GM19452 (cell line): Measurements from ENCODE around the gene LMNTD2.
A peak's percentile ranks its signal among the peaks of the same experiment; 100 is the strongest.

Experiments used
- ATAC-seq: cut with Tn5 transposase; IDR thresholded peaks from one replicate; pipeline ENCODE4 v1.9.1; 2021; ENCODE audit not compliant: unreplicated experiment

LMNTD2 gene

DNA sequence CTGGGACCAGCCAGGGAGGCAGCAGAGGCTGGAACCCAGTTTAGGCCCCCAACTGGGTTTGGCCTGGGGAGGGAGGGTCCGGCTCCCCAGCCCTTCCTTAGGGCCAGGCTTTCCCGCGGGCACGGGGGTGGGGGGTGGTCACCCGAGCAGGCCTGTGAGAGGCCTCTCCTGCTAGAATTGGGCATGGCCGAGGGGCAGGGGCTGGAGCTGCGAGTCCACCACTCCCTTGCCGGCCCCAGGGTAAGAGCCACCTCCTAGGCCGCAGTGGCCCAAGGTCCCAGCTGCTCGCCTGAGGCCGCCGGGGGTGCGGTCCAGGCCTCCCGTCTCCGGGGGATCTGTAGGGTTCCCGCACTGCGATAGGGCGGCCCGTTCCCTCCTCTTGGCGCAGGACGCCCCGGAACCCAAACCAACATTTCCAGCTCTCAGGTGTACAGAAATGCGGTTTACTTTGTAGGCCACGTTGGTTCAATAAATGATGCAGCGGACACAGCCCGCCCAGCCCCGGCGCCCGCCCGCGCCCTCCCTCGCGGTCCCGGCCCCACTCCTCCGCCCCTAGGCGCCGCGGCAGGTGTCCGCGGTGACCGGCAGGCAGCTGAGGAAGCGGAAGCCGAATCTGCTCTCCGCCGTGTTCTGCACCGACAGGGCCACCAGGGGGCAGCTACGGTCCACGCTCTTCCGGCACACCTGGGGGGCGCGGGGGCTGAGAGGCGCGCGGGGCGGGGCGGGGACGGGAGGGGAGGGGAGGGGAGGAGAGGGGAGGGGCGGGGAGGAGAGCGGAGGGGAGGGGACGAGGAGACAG, 5.9 kb downstream of the LMNTD2 start:
- ATAC-seq = no peak

DNA sequence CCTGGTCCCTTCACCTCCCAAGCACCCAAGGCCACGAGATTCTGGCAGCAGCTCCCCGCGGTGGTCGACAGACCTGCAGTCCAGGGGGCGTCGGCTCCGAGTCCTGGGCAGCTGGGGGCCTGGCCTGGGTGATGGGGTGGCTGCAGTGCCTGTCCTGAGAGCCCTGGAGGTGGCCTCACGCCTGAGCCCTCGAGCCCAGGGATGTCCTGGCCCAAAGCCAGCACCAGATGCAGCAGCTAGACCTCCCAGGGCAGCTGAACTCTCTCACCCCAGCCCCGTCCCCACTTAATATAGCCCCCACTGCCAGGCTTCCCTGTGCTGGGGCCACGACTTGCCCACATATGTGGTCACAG, 6.6 kb downstream of the LMNTD2 start:
- ATAC-seq = no peak

DNA sequence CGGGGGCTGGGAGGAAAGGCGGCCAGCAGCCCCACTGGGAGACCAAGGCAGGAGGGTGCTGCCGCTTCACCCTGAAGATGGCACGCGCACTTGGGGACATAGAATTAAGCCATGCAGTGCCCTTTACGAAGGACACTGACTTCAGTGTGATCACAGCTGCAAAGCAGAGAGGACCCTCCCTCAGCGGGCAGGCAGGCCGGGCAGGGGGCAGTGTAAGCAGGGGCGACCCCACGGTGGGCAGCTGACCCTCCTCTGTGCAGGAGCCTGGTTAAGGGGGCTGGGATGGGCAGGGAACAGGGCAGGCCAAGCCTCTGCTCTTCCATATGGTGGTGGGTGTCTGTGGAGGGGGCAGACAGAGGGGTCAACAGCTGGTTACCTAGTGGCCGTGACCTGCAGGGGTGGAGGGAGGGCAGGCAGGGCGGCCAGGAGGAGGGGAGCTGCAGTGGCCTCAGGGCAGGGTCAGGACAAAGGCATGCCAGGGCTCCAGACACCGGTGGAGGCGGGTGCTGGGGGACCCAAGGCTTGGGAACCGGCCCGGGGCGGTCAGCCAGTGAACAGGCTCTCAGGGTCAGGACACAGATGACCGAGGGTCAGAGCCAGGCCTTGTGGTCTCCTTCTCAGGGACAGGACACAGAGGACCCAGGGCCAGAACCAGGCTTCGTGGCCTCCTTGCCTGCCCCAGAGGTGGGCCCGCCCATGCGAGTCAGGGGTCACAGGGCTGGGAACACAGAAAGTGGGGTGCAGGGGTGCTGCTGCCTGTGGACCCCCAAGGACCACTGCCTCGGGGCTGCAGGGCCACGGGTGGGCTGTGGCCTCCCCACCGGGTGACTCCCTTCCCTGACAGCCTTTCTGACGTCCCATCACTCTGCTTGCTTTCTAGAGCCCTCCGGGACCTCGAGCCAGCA, 7.2 kb downstream of the LMNTD2 start:
- no peak for ATAC-seq

DNA sequence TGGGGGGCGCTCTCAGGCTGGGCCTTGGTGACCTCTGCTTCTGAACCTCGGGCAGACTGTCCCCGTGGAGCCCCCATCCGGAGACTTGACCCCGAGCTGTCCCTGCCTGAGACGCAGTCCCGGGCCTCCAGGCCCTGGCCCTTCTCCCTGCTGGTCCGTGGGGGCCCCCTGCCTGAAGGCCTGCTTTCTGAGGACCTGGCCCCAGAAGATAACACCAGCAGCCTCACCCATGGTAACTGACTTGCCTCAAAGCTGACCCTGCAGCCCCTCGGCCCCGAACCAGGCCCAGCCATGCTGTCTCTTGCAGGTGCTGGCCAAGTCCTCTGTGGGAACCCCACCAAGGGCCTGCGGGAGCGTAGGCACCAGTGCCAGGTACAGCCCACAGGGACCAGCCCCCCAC, 8.9 kb downstream of the LMNTD2 start:
- ATAC-seq = no peak

DNA sequence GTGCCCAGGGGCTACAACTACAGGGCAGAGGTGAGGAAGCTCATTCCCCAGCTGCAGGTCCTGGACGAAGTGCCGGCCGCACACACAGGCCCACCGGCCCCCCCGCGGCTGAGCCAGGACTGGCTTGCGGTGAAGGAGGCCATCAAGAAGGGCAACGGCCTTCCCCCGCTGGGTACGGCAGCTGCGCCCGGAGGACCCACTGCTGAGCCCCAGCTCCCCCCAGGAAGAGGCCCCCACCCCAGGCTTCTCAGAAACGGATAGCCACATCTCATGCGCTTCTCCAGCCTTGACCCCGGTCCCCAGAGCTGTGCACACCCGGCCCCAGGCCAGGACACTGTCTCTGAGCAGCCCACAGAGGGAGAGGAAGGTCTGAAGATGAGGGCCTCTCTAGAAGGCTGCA, 9.4 kb downstream of the LMNTD2 start:
- ATAC-seq = no peak

DNA sequence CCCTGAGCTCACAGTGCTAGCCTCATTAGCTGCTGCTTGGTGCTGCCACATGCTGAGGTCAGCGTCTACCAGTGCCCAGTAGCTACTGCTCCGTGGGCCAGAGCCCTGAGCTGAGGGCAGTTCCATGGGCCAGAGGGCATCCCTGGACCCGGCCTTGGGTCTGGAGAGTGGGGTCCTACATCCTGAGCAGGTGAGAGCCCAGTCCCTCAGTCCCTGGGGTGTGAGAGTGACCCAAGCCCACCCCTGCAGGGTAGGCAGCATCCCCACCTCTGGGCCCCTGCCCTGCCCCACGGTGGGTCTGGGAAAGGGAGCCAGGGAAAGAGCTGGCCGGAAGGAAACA, 9.8 kb downstream of the LMNTD2 start:
- no peak for ATAC-seq

DNA sequence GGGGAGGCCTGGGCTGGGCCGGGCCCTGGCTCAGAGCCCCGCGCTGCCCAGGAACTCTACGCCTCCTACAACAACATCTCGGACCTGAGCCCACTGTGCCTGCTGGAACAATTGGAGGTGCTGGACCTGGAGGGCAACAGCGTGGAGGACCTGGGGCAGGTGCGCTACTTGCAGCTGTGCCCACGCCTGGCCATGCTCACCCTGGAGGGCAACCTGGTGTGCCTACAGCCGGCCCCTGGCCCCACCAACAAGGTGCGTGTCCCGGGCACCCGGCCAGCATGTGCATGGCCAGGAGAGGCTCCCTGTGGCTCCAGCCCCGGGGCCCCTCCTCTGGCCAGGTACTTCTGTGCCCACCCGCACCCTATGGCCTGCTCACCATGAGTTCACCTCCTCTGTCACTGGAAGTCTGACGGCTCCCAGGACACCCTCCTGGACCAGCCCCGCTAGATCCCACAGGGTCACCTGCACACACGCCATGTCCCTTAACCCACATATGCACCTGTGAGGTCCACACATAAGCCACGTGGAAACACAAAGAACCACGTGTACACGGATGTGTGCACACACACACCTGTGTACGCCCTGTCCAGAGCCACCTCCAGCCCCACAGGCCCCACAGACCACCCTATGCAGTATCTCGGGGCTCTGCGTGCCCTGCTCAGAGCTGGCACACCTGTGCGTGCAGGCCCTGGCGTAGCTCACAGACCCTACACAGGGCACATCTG, 10.4 kb downstream of the LMNTD2 start:
- ATAC-seq = no peak

DNA sequence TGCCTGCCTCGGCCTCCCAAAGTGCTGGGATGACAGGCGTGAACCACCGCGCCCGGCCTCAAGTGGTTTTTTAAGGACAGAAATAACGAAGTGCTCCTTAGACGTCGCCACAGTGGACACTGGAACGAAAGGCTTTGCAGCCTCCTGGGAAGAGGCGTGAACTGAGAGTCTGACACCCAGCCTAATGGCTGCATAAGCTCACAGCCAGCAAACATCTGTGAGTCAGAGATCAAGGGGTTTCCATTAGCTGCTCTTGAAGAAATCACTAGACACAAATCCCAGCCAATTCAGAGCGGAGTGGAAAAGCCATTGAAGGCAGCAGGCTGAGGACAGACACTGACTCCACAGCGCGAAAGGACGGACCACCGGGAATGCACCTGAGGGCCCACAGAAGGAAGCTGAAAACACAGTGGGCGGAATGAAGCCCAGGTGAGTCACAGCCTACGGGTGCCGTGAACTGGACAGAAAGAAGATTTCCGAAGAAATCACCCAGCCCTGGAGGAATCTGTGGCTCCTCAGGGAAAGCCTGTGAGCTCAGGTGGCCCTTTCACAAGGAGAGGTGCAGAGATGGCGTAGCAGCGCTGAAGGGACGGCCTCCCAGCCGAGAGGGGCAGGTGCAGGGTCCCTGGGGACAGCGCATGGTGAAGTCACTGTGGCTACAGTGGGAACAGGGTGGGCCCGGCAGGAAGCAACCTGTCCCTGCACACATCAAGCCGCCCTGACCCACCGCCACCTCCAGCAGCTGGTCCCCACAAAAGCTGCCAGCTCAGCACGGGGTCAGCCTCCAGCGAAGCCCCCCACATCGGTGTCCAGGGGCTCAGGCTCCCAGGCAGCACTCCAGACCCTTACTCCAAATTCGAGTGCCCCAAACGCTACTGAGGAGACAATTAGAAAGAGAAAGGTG, 11.6 kb downstream of the LMNTD2 start:
- ATAC-seq = no peak

DNA sequence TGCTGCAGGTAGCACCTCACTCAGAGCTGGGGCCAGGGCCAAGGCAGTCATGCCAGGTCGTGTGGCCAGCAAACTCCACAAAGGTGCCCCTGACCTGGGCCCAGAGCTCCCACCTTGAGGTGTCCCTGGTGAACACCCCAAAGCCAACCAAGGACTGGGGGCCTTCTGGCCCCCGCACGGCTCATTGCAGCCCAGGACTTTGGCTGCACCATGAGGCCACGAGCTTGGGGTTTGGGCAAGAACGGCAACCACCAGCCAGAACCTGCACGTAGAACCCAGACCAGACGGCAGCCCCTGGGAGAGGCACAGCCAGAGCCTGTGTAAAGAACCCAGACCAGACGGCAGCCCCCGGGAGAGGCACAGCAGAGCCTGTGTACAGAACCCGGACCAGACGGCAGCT, 15.4 kb downstream of the LMNTD2 start:
- no peak for ATAC-seq

DNA sequence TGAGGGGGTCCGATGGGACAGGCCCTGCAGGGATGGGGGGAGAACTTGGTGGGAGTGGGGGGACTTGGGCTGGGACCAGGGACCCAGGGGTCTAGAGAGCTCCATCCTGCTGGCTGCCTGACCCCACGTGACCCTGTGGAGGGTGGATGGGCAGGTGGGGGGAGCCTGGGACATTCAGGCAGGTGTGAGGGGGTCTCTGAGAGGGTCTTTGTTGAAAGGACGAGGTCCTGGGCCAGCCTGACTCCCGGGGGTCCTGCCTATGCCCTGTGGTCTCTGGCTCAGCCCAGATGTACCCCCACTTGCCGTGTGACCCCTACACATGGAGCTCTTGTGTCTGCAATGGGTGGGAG, 15.7 kb downstream of the LMNTD2 start:
- ATAC-seq = no peak

DNA sequence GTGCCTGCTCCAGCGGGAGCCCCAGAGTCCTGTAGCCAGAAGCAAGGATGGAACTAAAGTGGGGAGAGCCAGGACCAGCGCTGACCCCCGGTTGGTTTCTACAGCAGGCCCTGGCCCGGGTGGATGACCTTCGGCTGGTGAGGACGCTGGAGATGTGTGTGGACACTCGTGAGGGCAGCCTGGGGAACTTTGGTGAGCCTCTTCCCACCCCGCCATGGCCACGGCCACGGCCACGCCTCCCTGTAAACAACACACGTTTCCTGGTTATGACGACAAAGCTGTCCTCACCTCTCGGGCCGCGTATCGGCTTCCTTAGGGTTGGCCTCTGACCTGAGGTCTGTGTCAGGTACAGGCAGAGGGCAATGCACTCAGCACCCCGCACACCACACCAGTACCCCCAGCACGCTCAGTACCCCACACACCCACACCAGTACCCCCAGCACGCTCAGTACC, 19.1 kb downstream of the LMNTD2 start:
- no peak for ATAC-seq

DNA sequence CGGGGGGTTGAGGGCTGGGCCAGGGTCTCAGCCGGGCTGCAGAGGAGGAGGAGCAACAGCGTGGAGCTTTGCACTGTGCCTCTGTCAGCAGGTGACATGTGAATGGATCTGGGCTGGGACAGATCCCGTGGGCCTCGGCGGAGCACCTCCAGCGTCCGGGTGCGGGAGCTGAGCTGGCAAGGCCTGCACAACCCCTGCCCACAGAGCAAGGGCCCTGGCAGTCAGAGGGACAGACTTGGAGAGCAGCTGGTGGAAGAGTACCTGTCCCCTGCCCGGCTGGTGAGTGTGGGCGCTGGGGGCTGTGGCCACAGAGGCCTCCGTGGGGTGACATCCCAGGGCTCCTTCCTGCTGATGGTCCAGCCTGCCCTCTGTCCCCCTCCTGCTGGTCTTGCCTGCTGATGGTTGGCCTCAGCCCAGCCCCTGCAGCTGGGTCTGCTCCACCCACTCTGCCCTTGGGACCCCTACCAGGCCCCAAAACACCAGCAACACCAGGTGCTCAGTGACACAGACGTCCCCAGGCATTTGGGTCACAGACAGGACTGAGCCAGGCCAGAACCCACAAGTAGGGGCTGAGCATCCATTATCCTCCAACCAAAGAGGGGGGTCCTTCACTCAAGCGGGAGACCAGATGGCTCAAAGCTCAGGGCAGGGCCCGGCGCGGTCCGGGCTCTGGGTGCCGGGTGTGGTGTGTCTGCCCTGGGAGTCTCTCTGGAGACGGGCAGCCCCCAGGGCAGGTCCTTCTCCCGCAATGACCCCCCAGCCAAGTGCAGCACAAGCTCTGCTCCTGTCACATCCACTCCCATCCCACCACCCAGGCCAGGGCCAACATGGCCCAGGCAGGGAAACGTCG, 19.7 kb downstream of the LMNTD2 start:
- ATAC-seq = no peak

DNA sequence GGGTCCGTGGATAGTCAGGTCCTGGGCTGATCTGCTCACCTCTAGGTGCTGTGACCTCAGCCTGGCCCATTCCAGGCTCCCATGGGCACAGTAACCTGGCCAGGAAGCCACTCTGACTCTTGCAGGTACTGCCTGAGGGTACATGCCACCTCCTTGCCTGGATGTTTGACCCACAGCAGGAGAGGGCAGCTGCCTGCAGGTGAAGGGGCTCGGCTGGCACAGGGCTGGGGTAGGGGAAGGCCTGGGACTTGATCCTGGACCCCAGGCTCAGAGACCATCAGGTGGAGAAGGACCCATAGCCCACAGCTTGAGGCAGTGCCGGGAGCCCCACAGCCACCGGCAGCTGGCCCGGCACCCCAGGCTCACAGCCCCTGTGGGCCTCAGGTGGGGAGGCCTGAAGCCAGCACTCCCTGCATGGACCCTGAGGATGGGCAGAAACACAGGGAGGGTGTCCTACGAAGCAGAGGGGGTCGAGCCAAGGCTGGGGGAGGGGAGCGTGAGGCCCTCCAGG, 20.5 kb downstream of the LMNTD2 start:
- no peak for ATAC-seq

DNA sequence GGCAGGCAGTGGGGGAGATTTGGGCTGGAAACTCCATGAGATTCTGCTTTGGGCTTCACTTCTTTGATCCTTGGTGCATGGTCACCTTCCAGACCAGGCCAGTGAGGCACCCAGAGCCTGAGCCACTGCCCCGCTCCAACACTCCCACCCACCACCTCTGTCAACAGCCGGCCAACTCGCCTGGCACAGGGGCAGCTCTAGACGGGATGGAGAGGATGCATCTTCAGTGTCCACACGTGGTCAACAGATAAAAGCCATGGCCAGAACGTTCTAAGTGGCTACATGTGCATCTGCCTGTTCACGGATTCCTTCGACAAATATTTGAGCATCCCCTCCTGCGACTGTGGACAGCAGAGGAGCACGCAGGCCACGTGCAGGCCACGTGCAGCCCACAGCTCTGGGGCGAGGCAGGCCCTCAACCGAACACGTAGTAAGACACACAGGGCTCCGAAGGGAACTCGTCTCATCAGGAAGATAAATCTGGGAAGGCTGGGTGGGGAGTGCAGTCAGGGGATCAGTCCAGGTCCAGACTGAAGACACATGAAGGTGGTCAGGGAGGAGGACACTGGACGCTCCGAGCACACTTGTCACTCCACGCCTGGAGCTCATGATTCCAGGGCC, 22.0 kb downstream of the LMNTD2 start:
- ATAC-seq = no peak

DNA sequence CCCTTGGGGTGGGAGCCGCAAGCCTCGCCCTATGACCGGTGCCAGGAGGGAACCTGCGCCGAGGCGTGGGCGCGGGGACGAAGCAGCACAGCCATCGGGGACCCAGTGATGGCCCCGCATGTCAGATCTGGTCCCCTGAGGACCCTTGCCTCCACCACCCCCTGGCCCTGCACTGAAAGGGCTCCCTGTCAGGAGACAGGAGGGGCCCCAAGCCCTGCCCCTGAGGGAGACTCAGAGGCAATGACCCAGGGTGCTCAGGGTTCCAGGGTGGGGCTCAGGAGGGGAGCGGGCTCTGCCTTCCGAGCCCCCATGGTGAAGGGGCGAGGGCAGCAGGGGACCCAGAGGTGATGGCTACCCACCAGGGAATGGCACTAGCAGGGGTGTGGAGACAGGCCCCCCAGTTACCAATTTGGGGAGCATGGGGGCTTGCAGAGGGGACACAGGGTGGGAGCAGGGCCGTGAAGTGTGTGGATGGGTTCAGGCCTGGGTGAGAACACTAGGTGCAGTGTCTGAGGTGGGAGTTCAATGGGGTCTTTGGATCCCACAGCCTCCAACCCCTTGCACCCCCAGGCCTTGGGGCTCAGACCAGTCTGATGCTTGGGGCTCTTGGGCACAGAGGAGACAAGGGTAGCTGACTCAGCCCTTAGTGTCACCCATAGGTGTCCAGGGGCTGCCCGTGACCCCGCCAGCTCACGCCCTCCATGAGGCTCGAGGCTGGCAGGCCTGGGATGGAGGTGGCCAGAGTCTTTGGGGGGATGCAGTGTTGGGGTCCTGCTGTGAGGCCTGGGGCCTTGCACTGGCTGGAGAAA, 22.7 kb downstream of the LMNTD2 start:
- no peak for ATAC-seq

DNA sequence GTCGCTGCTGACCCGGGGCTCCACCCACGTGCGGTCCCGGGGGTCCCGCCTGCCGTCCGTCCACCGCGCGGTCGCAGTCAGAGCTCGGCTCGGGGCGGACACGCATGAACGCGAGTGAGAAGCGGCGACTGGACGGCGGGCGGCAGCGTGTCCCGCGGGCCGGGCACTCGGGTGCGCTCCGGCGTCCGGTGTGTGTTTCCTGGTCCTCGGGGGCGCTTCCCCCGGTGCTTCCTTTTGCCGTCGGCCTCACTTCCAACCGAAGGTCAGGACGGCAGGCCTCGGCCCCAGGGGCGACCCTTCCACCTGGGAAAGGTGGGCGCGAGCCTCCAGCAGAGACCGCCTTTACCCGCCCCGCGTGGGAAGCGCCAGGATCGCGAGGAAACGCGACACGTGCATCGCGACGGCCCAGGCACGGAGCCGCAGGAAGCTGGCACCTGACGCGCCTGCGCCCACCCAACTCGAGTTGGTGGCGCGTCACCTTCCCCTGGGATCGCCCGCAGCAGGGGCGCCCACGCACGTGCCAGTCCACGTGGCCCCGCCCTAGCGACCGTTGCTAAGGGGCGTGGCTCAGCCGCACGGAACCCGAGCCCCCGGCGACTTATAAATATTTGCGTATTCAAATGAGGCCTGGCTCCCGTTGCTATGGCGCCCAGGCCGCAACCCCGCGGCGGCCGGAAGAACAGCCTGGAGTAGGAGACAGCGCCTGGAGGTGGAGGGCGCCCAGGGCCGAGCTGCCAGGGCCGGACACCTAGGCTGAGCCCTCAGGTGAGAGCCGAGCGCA, 23.5 kb downstream of the LMNTD2 start, which contains the start of gene LRRC56:
Gene LRRC56, plus strand, starts transcription at position 687 of the 781 bp plus-strand sequence. CDS start 3,158 bp downstream, outside the sequence.
- peak; percentile 52 for ATAC-seq
